Inflammatory macrophage (primary cell): ENCODE results near the gene ZNF343.

Experiments used
- DNase-seq, 2 donors: peaks; one replicate each; pipeline ENCODE4 v3.0.0-alpha.2; 2020 to 2022

Gene ZNF343

DNA sequence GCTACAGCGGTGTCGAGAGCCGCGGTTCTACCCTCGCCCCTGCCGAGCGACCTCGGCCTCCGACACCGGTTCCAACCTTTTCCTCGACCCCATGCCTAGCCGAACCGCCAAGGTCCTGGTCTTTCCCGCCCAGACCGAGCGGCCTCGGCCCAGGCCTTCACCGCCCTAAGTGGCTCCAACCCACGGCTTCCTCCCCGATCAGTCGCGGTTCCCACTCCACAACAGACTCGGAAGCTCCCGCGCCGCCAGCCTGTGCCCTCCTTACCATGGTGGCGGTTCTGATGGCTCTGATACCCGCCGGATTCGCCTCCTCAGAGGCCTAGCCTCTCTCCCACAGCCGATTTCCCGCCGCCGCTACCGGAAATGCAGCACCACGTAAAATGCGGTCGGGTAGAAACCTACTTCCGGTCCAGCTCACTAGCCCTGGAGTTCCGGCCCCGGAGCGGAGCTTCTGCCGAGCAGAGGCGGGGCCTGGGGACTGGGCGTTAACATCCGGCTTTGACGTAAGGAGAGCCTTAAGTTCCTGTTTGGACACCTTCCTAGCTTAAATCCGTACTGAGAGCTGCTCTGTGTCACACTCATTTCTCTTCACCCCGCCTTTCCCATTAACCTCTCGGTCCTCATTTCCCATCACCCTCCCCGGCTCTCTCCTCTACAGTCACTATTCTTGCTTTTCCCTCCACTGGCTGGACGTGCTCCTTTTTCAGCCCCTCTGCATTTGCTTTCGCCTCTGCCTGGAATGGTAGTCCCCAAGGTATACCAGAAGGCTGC, 38.1 kb downstream of the ZNF343 start, which contains the start of gene SNRPB:
Gene SNRPB (minus strand): TSS at position 367 of the 771 bp plus-strand sequence. CDS start 99 bp downstream, at position 268.
- DNase-seq, result peak; percentile 99 to 100

DNA sequence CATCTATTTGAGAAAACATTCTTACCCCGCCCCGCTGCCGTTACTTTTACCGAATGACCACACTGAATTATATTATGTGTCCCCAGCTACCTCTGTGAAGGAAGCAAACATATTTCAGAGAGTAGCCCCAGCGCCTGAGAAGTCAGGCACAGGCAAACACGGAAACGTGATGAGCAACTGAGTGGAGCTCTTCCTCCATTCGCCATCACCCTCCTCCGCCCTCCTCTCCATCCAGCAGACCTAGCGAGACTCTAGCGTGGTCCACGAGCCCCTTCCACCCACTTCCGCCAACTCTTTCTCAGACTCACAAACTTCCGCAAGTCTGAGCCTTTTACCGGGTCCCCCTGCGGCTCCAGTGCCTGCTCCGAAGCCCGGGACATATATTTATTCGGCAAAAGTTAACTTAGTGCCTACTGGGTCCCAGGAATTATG, 38.7 kb downstream of the ZNF343 start:
- peak; percentile 41 to 63 for DNase-seq

DNA sequence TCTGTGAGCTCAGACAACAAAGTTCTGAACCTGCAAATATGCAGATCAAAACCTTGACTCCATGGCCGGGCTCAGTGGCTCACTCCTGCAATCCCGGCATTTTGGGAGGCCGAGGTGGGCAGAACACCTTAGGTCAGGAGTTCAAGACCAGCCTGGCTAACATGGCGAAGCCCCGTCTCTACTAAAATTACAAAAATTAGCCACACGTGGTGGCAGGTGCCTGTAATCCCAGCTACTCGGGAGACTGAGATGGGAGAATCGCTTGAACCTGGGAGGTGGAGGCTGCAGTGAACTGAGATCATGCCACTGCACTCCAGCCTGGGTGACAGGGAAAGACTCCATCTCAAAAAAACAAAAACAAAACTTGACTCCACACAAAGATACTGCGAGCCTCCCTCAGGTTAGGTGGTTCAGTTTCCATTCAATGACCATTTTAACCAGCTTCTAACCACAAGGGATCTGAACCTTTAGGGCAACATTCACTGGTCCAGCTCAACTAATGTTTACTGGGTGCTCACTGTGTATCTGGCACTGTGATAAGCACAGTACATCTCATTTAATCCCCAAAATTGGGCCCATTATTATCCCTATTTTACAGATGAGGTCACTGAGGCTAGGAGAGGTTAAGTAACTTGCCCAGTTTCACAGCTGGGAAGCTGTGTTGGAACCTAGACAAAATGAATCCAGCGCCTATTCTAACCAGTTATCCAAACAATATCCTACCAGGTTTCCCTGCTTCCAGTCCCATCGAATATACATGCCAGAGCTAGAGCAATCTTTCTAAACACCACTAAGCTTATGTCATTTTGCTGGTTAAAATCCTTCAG, 39.9 kb downstream of the ZNF343 start:
- no peak for DNase-seq

DNA sequence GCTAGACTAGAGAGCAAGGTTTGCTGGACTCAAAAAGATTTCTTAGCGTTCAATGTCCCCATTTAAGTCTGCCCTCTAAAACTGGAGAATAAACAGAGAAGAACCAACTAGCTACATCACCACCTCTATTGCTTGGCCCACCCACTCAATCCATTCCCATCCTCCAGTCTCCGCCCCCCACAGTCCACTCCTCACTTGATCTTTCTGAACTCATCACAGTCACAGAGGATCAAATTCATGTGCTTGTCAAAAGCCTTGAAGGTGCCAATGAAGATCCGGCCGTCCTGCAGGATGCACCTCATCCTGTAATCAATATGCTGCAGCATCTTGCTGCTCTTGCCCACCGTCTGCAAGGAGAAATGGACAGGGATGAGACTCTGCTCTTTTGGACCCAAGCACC, 41.3 kb downstream of the ZNF343 start:
- DNase-seq, result no peak

DNA sequence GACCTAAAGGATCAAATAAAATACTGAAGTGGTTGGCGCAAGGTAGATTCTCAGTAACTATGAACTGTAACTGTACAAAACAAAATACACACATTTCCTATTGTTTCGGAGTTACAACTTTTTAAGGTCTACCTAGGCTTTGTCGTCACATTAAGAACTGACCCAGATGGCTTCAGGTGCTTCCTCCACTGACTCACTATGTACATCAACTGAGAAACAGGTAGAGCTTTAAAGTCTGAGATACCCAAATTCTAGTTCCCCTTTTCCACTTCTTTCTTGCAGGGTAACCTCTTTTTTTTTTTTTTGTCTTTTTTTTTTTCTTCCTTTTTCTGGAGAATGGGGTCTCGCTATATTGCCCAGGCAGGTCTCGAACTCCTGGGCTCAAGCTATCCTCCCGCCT, 43.6 kb downstream of the ZNF343 start:
- no peak for DNase-seq

DNA sequence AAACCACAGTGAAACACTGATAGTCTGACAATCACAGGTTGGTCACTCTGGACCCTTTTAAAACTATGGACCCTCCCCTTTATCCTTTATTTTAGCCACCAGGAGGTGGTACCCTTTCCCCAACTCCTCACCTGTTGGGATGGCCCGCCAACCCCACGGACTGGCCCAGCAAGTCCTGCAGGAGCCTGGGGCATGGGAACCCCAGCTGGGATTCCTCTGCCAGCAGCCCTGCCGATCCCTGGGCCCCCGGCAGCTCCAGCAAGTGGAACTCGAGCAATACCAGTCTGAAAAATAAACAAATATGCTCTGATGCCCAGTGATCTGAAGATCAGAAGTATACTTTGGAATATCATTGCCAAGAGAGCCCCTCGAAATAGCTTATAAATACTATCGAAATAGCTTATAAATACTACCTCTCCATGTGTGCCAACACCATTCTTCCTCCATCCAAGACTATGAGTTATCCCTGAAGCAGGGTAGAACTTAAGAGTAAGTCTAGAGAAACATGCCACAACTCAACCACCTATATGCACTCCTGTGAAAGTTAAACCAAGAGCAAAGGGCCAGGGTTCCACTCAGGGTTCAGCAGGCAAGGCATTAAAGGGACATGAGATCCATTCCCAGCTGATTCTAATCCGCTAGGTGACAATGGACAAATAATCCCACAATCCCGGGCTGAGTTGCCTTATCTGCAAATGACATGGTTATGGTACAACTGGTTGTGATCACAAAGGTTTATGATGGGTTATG, 44.9 kb downstream of the ZNF343 start:
- no peak for DNase-seq

DNA sequence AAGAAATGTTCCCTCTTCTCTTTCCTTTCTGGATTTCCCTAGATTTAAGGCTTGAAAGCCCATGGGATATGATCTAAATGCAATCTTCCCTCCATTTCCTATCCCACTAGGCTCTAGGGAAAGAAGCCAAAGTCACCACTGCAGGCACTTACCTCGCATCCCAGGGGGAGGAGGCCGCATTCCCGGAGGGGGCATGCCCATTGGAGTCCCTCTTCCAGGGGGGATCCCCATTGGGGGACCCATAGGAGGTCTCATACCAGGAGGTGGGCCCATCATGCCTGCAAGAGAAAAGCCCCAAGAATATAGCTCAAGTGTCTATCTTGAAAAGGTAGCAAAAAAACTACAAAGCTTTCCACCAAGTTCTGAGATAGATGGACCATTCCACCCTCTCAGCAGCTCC, 46.2 kb downstream of the ZNF343 start:
- no peak for DNase-seq

DNA sequence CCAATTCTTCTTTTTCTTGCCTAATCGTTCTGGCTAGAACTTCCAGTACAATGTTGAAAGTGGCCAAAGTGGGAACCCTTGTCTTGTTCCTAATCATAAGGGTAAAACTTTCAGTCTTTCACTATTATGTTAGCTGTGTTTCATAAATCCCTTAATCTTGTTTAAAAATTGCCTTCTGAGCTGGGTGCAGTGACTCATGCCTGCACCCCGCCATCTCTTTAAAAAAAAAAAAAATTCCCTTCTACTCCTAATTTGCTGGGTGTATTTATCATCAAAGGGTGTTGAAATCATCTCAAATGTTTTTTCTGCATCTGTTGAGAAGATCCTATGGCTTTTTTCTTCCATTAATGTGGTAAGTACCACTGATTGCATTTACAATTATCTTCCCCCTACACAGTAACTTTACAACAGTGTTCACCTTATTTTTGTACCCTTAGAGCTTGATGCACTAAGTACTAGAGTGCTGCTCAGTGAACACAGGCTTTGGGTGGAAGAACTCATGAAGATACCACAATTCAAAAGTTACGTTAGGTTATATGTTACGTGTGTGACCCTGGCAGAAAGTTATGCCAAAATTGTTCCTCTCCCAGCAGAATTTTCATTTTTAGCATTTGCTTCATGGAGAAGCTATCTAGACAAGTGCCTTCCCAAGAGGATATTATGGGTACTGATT, 47.8 kb downstream of the ZNF343 start:
- no peak for DNase-seq

DNA sequence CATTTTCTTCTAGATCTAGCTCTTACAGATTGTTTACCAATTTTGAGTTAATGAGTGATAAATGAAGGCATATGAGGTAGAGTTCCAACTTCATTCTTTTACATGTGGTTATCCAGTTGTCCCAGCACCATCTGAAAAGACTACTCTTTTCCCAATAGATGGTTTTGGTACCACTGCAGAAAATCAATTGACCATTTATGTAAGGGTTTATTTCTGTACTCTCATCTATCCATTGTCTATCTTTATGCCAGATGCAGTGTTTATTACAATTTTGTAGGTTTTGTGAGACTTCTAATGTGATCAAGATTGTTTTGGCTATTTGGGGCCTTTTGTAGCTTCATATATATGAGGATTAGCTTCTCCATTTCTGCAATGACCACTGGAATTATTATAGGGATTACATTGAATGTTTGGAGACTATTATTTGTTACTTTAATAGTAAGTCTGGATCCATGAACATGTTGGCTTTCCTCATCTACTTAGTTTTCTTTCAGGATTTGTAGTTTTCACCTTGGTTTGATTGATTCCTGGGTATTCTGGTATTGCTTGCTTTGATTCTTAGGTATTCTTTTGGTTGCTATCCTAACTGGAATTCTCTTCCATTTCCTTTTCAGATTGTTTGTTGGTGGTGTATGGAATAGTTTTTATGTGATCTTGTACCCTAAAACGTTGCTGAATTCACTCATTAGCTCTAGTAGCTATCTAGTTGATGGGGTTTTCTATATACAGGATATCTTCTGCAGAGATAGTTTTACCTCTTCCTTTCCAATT, 48.5 kb downstream of the ZNF343 start:
- DNase-seq, result no peak

DNA sequence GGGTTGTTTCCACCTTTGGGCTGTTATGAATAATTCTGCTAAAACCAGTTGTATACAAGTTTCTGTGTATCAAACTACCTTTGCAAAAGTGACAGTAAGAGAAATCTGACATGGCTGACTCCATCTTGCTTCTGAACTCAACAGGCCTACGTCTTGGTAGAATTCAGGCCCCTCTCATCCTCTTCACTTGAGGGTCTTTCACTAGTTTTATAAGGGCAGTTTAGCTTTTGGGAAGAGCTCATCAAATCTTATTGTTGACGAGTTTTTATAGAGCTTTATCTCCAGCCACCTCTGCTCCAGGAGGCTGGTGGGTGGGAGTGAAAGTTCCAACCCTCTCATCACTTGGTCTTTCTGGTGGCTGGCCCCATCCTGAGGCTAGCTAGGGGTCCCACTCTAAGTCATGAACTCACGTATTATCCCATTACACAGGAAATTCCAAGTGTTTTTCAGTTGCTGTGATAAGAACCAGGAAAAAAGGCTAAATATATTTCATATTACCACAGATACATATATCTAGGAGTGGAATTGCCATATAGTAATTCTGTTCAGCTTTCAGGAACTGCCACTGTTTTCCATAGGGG, 49.7 kb downstream of the ZNF343 start:
- DNase-seq, result no peak

DNA sequence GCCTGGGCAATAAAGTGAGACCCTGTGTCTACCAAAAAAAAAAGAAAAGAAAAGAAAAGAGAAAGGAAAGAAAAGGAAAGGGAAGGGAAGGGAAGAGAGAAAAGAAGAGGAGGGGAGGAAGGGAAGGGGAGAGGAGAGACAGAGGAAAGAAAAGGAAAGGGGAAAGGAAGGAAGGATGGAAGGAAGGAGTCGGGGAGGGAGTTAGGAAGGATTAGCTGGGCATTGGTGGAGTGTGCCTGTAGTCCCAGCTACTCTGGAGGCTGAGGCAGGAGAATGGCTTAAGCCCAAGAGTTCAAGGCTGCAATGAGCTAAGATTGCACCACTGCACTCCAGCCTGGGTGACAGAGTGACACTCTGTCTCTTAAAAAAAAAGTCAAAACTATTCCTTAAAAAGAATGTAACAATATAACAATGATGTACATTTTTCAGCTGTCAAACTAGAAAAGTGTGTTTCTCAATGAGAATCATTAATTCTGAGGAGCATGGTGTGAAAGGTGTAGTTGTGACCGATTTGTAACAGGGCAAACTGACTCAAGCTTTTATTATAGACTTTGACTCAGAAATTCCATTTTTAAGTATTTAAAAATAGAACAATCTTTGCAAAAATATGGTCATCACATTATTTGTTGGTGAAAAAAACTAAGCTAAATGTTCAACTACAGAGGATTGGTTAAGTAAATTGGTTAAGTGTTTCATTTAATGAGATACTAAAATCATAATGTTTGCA, 52.8 kb downstream of the ZNF343 start:
- DNase-seq, result no peak

DNA sequence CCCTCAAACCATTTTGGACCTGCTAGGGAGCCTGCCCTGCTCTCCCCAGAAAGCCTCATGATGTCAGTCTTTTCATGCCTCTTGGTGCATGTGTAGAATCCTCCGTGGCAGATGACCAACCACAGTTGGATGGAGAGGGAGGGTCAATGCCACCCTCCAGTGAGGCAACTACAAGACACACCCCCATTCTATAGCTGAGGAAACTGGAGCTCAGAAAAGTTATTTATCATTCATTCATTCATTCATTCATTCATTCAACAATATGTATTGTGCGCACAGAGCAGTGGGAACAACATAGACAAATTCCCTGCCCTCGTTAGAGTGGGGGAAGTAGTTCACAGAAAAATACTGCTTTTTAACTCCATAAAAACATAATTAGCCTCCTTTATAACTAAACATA, 54.9 kb downstream of the ZNF343 start:
- no peak for DNase-seq

DNA sequence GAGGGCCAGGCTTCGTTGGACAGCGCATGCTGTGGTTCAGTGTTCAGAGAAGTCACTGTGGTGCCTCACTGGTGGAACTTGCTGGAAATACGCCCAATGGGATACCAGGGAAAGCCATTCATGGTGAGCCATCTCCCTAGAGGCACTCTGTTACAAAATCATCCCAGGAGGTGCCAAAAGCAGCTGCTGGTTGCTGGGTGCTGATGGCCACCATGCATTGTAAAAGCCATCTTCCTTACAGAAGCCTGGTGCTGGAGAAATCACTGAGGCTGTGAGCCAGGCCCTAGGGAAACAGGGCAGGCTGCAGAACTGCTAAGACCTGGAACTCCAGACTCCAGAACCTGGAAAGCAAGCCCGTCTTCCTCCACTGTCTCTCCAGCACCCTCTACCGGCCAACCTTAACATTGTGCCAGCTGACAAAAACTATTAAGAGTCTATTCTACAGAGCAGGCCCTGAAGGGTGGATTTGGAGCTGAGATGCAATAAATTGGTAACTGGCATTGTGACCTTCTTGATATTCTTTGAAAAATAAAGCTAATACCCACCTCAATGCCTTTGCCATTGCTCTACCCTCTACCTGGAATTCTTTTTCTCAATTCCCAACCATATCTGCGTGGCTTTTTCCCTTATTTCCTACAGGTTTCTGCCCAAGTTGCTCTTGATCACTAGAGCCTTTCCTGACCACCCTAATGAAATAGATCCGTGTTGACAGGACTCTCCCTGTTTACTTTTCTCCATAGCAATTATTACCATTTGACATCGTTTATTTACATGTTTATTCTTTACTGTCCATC, 56.6 kb downstream of the ZNF343 start:
- peak; percentile 67 to 74 for DNase-seq

DNA sequence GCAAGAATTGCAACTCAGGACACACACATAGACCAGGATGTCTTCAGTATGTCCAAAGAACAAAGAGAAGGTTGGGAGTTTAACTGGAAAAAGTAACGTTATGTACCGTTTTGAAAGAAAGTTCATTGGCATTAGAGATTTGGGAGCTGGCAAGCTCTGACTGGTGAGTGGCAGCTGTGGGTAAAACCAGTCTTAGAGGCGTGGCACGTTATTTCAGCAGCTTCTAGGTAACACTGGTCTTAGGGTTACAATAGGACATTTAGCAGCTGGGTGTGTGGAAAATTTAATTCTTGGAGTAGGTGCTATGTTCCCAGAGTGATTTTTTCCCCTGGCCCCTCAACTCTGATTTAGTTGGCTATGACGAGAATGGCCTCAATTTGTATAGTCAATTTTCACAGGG, 57.3 kb downstream of the ZNF343 start:
- DNase-seq, result no peak

DNA sequence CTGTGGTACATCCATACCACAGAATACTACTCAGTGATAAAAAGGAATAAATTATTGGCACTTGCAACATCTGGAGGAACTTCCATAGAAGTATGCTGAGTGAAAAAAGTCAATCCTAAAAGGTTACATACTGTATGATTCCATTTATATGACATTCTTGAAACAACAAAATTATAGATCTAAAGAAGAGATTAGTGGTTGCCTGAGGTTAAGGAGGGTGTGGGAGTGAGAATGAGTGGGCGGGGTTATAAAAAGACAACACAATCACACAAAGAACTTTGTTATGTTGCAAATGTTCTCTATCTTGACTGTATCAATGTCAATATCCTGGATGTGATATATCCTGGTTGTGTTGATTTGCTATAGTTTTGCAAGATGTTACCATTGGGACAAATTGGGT, 59.3 kb downstream of the ZNF343 start:
- no peak for DNase-seq

DNA sequence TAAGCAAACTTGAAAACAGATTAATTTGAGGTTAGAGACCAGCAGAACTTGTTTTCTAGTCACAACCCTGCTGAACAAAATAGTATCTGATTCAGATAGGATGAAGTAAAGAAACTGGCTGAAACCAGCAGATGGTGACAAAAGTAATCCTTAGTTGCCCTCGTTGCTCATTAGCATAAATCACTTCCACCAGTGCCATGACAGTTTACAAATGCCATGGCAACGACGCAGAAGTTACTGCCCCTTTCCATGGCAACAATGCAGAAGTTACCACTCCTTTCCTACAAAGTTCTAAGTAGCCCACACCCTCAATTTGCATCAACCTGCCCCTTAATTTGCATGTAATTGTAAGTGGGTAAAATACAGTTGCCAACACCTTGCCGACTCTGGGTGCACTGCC, 61.9 kb downstream of the ZNF343 start:
- peak; percentile 80 to 87 for DNase-seq
